HL-60 (cell line): ENCODE data around the gene EPYC.

Experiments used
- CTCF ChIP-seq: IDR thresholded peaks from one replicate; pipeline ENCODE4 v1.5.1; 2011; ENCODE audit warnings: low read length, control low read depth, inconsistent platforms; ENCODE audit not compliant: insufficient read depth
- GABPA ChIP-seq: IDR thresholded peaks from 2 replicates; pipeline ENCODE4 v1.6.1; 2012; ENCODE audit warnings: low read depth
- POLR2AphosphoS5 ChIP-seq: IDR thresholded peaks from 2 replicates; pipeline ENCODE4 v1.6.1; 2012; ENCODE audit warnings: low read depth

- TF ChIP-seq CTCF = no peak
- TF ChIP-seq POLR2AphosphoS5 = no peak
- TF ChIP-seq GABPA = no peak
Observed at GRCh38 chr12:90936230-90937005, 68.4 kb downstream of the EPYC start.
